HG03439 (cell line): Measurements from ENCODE around the gene LRRC75A.

Experiments used
- ATAC-seq: cut with Tn5 transposase; IDR thresholded peaks from one replicate; pipeline ENCODE4 v1.9.1; 2021; ENCODE audit warnings: mild to moderate bottlenecking, moderate library complexity; ENCODE audit not compliant: unreplicated experiment

Gene LRRC75A

DNA sequence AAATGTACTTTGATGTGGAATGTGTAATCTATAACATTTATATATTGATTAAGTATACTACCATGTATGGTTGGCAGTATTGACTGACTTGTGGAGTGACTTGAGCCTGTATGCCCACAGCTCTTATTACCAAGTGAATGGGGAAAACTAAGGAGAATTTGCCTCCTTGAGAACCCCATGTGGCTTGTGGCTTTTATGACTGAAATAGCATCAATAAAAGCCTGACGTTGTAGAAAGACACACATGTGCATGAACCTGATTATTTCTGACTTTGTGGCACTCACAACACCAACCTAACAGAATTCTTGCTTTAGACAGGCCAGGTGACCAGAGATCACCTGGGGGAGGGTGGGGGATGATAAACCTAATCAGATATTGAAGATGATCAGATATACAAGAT, 2.1 kb upstream of the LRRC75A start:
- no peak for ATAC-seq

- ATAC-seq, result no peak
Measured at GRCh38 chr17:16493531-16494046, 1.6 kb upstream of the LRRC75A start.

GRCh38 chr17:16492613-16493530, 879 bp upstream of the LRRC75A start:
- ATAC-seq, result no peak

- no peak for ATAC-seq
Measured at GRCh38 chr17:16491131-16491702, 776 bp downstream of the LRRC75A start.

DNA sequence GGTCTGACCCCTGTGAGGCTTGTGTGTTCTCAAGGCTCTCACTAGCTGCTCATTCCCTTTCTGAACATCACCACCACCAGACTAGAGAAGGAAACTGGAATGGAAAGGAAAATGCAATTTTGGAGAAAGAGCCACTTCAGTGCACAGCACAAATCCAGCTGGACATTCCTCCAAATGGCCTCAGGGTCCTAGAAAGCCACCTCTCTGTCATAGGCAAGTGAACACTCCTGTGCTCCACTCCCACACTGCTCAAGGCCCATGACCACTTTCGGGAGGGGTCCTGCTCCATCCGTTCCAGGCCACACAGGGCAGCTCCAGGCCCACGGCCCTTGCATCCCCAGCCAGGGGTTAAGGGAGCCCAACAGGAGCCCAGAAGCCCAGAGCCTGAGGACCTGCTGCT, 2.6 kb downstream of the LRRC75A start:
- ATAC-seq, result no peak

DNA sequence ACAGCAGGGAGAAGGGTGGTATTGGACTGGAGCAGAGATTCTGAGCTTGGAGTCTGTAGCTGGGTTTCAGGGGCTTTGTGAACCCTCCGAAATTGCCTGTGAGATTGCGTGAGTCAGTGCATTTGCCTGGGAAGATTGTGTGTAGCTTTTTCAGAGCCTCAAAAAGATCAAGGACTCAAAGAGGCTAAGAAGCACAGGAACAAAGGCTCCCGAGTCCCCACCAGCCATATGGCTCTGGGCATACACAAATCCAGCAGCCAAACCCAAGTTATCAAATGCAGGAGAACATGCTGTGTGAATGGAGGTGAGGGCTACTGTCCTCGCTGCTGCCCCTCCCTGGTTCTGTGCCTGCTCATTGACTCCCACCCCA, 3.0 kb downstream of the LRRC75A start:
- ATAC-seq, result no peak

DNA sequence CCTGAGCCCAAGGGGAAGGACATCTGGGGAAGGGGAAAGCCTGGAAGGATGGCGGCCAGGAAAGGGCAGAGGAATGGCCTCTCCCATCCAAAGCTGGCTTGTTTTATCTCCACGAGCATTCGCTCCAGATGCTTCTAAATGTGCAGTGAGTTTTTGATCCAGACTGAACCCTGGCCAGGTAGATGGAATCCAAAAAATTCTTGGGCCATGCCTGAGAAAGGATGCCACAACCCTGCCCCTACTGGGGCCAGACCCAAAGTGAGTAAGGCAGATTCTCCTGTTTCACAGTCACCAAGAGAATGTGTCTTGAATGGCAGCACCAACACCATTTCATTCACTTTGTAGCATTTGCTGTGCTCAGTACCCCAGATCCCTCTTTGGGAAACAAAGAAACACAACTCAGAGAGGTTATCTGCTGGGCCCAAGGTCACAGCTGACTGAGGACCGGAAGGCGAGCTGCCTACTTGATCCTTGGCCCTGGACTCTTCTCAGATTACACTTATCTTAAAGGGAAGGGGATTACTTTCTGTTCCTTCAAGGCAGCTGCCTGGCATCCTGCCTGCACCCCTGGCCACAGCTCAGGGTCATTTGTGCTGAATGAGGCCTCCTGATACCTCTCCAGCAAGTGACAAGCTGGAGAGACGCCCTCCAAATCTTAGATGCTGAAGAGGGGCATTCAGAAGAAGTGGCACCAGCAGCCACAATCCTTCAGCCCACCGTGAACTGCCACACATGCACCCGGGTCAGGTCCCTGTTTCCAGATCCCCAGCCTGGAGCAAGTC, 3.6 kb downstream of the LRRC75A start:
- ATAC-seq, result no peak

- no peak for ATAC-seq
Measured at GRCh38 chr17:16486373-16487250, 5.4 kb downstream of the LRRC75A start.

GRCh38 chr17:16484445-16485175, 7.4 kb downstream of the LRRC75A start:
- no peak for ATAC-seq

- ATAC-seq, result no peak
Measured at GRCh38 chr17:16483021-16483645, 8.9 kb downstream of the LRRC75A start.

GRCh38 chr17:16482253-16482652, 9.7 kb downstream of the LRRC75A start:
- no peak for ATAC-seq

GRCh38 chr17:16480995-16481394, 11.0 kb downstream of the LRRC75A start:
- no peak for ATAC-seq

DNA sequence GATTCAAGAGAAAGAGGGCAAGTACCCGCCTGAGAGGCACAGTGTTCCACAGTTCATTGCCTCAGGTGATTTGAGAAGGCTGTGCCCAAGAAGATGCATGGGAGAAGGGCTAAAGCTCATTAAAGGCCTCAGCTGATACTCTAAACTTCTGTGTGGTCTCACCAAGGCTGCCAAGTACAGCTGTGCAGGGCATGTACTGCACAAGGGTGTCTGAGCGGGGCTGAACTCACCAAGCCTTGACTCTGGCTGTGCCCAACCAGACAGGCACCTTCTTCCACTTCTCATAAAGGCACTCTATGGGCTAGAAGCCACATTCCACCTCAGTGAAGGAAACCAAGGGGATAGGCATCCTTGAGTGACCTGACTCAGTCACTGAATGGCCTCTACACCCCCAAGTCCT, 12.7 kb downstream of the LRRC75A start:
- ATAC-seq, result no peak

- ATAC-seq, result no peak
Measured at GRCh38 chr17:16478649-16479048, 13.3 kb downstream of the LRRC75A start.

GRCh38 chr17:16477666-16478065, 14.3 kb downstream of the LRRC75A start:
- no peak for ATAC-seq

DNA sequence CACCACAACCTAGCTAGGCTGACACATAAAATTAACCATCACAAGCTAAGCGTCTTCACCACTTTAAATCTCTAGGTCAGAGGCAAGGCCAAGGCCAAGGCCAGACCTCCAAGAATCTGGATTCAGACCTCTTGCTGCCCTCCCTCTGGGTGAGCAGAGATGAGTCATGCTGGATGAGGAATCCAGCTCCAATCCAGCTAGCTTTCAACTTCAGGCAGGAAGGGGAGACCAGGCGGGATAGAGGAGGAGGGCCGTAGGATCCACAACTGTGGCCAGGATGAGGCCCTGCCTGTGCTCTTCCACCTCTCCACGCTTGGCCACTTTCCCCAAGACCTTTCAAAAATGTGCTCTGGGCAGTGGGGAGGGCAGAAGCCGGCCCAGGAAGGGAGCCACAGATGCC, 14.7 kb downstream of the LRRC75A start:
- no peak for ATAC-seq

DNA sequence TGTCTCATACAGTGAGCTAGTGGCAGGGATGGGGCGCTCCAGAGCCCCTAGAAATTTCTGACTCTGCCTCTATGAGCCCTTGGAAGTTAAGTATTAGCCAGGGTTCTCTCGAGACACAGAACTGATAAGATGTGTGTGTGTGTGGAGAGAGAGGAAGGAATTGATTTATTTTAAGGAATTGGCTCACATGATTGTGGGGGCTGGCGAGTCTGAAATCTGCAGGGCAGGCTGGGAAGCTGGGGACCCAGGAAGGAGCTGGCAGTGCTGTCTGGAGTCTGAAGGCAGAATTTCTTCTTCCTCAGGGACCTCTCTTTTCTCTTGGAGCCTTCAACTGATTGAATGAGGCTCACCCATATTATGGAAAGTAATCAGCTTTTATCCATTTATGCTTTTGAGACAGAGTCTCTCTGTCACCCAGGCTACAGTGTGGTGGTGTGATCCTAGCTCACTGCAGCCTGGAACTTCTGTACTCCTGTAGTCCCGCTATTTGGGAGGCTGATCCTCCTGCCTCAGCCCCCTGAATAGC, 16.8 kb downstream of the LRRC75A start:
- no peak for ATAC-seq

- no peak for ATAC-seq
Measured at GRCh38 chr17:16474012-16474725, 17.8 kb downstream of the LRRC75A start.
